HG02885 (cell line): ENCODE results near the gene SCARF2.
"Not testable (repeated sequence)": the region's sequence is repeated elsewhere in the genome, so short reads cannot be mapped to it uniquely, and the experiment has no call there.

Source experiments
- ATAC-seq: cut with Tn5 transposase; IDR thresholded peaks from one replicate; pipeline ENCODE4 v1.9.1; 2021; ENCODE audit warnings: mild to moderate bottlenecking; ENCODE audit not compliant: unreplicated experiment, poor library complexity

Gene SCARF2

GRCh38 chr22:20464096-20464614 lies 26.5 kb upstream of the SCARF2 start:
- no peak for ATAC-seq

- ATAC-seq: no peak
Measured at GRCh38 chr22:20463324-20464095, 25.9 kb upstream of the SCARF2 start.

DNA sequence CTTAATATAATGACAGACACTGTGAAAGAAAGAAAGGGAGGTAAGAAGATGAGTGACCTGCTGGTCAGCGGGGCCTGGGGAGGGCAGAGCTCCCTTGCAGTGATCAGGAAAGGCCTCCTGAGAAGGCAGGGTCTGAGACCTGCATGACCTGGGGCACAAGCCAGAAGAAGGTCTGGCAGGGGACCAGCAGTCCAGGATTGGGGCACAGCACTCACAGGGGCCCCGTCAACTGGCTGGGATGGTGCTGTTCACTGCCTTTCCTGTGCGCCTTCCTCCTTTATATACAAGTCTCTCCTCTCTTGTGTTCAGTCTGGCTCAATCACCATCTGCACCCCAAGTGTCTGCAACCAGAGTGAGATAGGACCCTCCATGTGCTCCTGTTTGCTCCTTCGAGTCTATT lies 22.2 kb upstream of the SCARF2 start:
- ATAC-seq: no peak

GRCh38 chr22:20459152-20459542 lies 21.5 kb upstream of the SCARF2 start:
- ATAC-seq: no peak

DNA sequence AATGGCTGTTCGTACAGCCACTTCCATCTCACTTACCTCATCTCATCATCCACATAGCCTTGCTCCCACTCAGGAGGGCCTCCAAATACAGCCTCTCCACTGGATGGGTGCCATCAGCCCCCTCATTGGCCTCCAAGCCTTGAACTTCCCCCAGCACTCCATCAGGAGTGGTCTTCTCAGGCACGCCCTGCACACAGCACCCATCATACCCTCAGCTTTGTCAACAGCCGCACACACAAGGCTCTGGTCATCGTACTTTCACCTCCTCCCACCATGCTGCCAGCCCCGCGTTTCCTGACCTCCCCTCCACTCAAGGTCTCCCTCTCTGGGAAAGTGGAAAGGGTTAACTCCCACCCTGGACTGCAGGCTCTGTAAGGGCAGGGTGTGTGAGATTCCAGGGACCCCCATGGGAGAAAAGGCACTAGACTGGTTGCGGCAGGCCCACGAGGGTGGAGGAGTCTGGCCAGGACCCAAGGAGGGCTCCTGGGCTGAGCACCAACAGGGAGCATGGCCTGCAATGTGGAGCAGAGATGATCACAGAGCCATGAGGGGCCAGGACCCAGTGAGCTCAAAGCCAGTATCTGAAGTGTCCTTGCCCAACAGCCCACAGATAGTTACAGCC lies 21.0 kb upstream of the SCARF2 start:
- ATAC-seq: no peak

DNA sequence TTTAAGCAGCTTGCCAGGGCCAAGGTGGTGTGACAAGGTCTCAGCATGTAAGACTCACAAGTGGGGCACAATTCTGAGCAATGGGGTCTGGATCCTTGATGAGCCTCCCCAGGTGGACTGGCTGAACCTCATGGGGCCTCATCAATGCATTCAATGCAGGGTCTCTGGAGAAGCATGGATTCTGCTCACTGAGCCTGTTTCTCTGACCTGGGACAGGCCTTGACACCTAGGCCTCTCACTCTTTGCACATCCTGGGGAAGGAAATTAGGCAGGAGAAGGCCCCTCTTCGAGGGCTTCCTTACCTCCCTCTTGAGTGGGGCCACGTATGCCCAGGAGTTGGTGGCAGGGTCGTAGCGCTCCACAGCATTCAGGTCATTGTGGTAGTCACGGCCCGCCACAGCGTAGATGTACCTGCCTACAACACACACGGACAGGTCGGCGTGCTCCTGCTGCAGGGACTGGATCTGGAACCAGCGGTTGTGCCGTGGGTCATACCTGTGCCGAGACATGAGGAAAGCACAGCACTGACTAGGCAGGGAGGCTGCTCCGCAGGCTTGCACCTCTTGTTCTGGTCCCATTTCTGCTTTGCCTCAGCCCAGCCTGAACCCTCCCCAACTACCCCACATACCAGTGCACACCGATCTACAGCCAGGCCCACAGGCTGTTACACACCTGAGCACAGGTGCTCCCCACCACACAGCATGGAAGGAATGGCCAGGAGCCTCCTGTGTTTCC lies 20.0 kb upstream of the SCARF2 start:
- no peak for ATAC-seq

DNA sequence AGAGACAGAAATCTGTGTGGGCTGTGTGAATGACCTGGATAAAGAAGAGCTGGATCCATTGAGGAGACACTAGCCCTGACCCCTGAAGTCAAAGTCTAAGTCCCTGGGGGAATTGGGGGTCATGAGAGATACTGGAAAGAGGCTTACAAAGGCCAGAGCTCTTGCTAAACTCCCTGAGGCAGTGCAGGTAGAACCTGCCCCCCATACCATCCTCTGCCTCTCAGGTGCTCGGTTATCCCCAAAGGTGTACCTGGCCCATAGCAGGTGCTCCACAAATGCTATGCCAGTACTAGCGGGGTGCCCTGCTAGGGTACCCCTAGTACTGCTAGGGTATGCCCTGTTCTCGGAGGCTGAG lies 19.1 kb upstream of the SCARF2 start:
- no peak for ATAC-seq

DNA sequence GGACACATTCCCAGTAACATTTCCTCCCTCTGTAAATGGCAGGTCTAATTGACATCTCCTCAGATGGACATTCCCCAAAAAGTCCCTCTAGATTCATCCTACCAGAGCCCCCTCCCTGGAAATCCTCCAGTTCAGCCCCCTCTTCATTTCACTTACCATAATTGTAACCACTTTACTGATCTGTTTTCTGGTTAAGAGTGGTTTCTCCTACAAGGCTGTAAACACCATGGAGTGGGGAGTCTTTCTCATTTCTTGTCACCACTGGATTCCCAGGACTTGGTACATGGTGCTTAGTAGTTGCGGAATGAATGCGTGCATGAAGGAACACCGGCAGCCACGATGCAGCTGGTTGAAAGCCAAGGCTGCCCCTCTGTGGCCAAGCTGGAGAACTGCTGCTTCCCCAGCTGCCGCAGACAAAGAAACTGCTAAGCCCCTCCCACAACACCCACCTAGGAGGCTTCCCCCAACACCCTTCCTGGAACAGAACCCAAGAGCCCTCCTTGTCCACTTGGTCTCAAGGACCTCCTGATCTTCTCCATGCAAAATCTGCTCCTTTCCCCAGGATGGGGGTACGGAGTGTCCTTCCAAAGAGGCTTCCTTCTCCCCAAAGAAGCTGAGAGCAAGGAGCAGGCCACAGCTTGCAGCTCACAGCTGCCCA lies 18.6 kb upstream of the SCARF2 start:
- ATAC-seq: peak; percentile 54

DNA sequence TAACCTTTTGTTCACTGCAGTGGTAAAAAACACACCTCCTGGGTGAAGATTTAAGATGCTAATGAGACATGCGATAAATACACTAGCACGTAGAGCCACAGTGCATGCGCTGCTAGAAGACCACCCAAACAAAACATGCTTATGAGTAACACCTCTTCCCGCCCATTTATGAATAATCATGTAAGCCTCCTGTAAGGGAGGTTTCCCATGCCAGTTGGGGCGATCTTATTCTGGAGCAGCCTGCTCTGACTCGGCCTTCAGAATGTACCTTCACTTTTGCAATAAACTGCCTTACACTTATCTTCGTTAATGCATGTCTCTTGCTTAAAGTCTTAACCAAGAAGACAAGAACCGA lies 18.1 kb upstream of the SCARF2 start:
- no peak for ATAC-seq

- ATAC-seq: no peak
Measured at GRCh38 chr22:20453222-20453621, 15.6 kb upstream of the SCARF2 start.

GRCh38 chr22:20451920-20452319 lies 14.3 kb upstream of the SCARF2 start:
- no peak for ATAC-seq

DNA sequence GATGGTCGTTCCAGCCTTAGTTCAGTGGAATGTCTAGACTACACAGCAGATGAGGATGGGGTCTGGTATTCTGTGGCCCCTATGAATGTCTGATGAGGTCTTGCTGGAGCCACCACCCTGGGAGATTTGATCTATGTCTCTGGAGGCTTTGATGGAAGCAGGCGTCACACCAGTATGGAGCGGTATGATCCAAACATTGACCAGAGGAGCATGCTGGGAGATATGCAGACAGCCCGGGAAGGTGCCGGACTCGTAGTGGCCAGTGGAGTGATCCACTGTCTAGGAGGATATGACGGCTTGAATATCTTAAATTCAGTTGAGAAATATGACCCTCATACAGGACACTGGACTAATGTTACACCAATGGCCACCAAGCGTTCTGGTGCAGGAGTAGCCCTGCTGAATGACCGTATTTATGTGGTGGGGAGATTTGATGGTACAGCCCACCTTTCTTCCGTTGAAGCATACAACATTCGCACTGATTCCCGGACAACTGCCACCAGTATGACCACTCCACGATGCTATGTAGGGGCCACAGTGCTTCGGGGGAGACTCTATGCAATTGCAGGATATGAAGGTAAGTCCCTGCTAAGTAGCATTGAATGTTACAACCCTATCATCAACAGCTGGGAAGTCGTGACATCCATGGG lies 13.6 kb upstream of the SCARF2 start:
- ATAC-seq: not testable (repeated sequence)

DNA sequence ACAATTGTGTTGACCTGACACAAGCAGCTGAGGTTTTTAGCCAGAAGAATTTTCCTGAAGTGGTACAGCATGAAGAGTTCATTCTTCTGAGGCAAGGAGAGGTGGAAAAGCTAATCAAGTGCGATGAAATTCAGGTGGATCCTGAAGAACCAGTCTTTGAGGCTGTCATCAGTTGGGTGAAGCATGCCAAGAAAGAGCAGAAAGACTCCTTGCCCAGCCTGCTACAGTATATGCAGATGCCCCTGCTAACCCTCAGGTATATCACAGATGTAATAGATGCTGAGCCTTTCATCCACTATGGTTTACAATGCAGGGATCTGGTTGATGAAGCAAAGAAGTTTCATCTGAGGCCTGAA lies 12.9 kb upstream of the SCARF2 start:
- no peak for ATAC-seq

GRCh38 chr22:20449819-20450550 lies 12.4 kb upstream of the SCARF2 start:
- no peak for ATAC-seq

GRCh38 chr22:20448630-20449029 lies 11.0 kb upstream of the SCARF2 start:
- no peak for ATAC-seq

- ATAC-seq: no peak
Measured at GRCh38 chr22:20446383-20446970, 8.9 kb upstream of the SCARF2 start.

DNA sequence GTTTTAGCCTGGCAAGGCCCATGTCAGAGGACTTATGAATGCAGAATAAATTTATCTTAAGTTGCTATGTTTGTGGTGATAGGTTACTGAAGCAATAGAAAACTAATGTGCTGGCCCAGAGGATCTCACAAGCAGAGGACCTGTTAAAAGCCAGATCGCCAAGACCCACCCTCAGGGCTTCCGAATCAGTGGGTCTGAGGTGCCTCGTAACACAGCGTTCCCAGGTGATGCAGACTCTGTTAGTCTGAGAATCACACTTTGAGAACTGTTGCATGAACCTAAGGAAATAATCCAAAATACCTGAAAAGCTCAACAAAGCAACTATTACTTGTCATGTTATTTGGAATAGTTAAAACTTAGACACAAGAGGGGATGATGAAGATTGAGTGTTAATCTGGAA lies 6.7 kb upstream of the SCARF2 start:
- no peak for ATAC-seq

DNA sequence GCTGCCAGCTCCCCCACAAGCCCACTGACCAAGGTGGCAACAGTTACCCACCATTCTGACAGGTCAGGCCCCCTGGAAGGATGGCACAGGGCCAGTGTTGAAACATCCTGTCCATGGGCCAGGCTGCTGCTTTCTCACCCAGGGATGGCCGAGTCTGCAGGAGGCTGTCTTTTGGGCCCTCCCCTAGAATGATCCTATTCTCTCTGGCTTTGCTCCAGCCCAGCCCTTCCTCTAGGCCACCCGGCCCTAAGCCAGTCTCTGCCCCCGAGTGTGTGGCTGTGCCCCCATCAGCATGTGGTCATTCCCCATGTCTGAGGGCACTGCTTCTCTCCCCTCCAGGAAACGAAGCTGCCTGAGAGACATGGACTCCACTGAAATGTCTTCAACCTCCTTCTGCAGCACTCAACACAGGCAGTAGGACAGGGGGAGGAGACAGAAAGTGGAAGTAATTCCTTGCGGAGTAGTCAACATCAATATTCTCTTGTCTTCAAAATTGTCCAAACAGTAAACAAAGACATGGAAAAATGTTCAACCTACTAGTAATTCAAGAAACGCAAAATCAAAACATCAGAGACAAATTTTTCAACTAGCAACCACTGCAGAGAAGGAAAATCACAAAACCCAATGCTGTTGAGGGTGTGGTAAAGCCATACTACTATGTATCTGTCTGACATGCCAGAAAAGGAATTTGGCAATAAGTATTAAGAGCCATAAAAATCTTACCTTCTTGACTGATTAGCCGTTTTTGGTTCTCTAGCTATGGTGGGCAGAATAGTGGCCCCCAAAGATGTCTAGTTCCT lies 5.1 kb upstream of the SCARF2 start:
- no peak for ATAC-seq
